ENCODE measurements around the gene ELMOD1.

The ELMOD1 gene

DNA sequence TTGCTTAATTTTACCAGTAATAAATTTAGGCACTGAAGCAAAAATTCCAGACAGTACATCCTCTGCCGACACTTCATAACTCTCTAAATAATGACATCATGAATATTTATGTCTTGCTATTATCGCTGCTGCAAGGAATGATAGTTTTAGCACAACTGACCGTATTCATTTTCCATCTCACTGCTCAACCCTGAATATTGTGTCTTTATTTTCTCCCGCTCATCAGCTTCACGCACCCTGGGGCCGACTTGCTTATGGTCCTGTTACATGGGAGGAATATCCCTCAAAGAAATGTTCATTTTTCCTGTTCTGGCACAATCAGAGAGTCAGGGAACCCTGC is 87.7 kb downstream of the ELMOD1 start:
- Histone ChIP-seq H3K9me3 (ENCODE audit: control insufficient read depth, insufficient read depth, low read length) (no peaks in the 10 kb centered on the region), H3K27ac (ENCODE audit: low read depth, low read length) (no peak overlapping the region), H3K27me3 (ENCODE audit: control insufficient read depth, low read length) (no peaks in the 10 kb centered on the region), H3K36me3 (ENCODE audit: control insufficient read depth, low read length) (no peaks in the 10 kb centered on the region), H3F3A (ENCODE audit: control insufficient read depth, insufficient read depth) (no peaks in the 10 kb centered on the region), H3K4me3 (ENCODE audit: low read length) (no peak overlapping the region), H4K20me1 (ENCODE audit: control insufficient read depth, insufficient read depth, low read depth, low read length) (no peaks in the 10 kb centered on the region), H3K4me2 (ENCODE audit: low read length) (no peak overlapping the region), H3K79me2 (ENCODE audit: control insufficient read depth, low read length) (no peaks in the 10 kb centered on the region), H3K4me1 (ENCODE audit: control insufficient read depth, low read length) (no peaks in the 10 kb centered on the region), H3K9me2 (replicated peaks; ENCODE audit: control insufficient read depth, low read length) (no peaks in the 10 kb centered on the region)
- TF ChIP-seq, protein P1, sequence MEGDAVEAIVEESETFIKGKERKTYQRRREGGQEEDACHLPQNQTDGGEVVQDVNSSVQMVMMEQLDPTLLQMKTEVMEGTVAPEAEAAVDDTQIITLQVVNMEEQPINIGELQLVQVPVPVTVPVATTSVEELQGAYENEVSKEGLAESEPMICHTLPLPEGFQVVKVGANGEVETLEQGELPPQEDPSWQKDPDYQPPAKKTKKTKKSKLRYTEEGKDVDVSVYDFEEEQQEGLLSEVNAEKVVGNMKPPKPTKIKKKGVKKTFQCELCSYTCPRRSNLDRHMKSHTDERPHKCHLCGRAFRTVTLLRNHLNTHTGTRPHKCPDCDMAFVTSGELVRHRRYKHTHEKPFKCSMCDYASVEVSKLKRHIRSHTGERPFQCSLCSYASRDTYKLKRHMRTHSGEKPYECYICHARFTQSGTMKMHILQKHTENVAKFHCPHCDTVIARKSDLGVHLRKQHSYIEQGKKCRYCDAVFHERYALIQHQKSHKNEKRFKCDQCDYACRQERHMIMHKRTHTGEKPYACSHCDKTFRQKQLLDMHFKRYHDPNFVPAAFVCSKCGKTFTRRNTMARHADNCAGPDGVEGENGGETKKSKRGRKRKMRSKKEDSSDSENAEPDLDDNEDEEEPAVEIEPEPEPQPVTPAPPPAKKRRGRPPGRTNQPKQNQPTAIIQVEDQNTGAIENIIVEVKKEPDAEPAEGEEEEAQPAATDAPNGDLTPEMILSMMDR (IDR thresholded peaks at IDR 0.05; ENCODE audit: low read depth, low read length, poor library complexity, severe bottlenecking), result no peak

DNA sequence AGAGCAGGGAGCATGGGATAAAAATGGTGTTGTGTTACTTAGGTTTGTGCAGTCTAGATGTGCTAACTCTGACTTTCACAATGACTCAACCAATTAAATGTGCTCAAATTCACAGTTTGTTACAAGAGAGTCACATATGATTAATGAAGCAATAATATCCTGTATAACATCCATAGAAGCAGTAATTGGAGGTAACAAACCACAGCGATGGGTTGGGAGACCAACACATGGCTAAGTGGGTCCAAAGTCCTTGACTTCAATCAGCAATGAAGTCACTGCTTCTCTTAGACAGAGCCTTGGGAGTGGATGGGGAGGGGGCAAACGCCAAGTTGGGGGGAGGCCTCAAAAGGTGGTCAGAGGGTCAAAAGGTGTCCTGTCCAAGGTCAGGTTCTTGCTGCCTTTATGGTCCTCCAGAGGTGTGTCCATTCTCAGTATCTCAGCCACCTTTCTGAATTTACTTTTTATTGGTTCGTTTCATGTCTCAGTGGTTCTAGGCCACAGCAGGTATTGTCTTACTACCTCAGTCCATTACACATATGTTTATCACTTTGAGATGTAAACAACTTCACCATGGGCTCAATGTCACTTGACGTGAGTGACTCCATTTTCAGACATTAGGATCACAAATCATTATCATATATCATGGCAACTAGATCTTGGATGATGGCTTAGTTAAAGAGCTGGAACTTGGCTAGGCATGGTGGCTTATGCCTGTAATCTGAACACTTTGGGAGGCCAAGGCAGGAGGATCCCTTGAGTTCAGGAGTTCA is 88.5 kb downstream of the ELMOD1 start:
- Histone ChIP-seq H3K79me2 (ENCODE audit: control insufficient read depth, low read length) (no peaks in the 10 kb centered on the region), H3K4me2 (ENCODE audit: low read length) (no peak overlapping the region), H3K36me3 (ENCODE audit: control insufficient read depth, low read length) (no peaks in the 10 kb centered on the region), H4K20me1 (ENCODE audit: control insufficient read depth, insufficient read depth, low read depth, low read length) (no peaks in the 10 kb centered on the region), H3K4me3 (ENCODE audit: low read length) (no peak overlapping the region), H3F3A (ENCODE audit: control insufficient read depth, insufficient read depth) (no peaks in the 10 kb centered on the region), H3K27ac (ENCODE audit: low read depth, low read length) (no peak overlapping the region), H3K9me2 (replicated peaks; ENCODE audit: control insufficient read depth, low read length) (no peaks in the 10 kb centered on the region), H3K4me1 (ENCODE audit: control insufficient read depth, low read length) (no peaks in the 10 kb centered on the region), H3K9me3 (ENCODE audit: control insufficient read depth, insufficient read depth, low read length) (no peaks in the 10 kb centered on the region), H3K27me3 (ENCODE audit: control insufficient read depth, low read length) (no peaks in the 10 kb centered on the region)
- no peak for TF ChIP-seq EZH2phosphoT487 (IDR thresholded peaks at IDR 0.05; ENCODE audit: borderline replicate concordance, low read length)

DNA sequence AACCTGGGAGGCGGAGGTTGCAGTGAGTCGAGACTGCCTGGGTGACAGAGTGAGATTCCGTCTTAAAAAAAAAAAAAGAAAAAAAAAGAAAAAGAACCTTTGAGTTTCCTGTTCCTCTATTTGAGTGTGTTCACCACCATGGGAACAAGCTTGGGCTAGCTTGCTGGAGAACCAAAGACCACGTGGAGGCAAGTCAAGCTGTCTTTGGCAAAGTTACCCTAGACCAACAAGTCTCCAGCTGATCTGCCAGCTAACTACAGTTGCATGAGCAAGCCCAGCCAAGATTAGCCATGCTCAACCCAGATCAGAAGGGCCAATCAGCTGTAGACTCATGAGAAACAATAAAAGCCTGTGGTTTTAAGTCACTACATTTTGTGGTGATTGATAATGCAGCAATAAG is 91.2 kb downstream of the ELMOD1 start:
- Histone ChIP-seq H3K9me2 (replicated peaks; ENCODE audit: control insufficient read depth, low read length) (no peaks in the 10 kb centered on the region), H3K36me3 (ENCODE audit: control insufficient read depth, low read length) (no peaks in the 10 kb centered on the region), H3K4me1 (ENCODE audit: control insufficient read depth, low read length) (no peaks in the 10 kb centered on the region), H3K4me2 (ENCODE audit: low read length) (no peak overlapping the region), H3K27ac (ENCODE audit: low read depth, low read length) (no peak overlapping the region), H3K79me2 (ENCODE audit: control insufficient read depth, low read length) (no peaks in the 10 kb centered on the region), H3K4me3 (ENCODE audit: low read length) (no peak overlapping the region), H3K9me3 (ENCODE audit: control insufficient read depth, insufficient read depth, low read length) (no peaks in the 10 kb centered on the region), H4K20me1 (ENCODE audit: control insufficient read depth, insufficient read depth, low read depth, low read length) (no peaks in the 10 kb centered on the region), H3K27me3 (ENCODE audit: control insufficient read depth, low read length) (no peaks in the 10 kb centered on the region), H3F3A (ENCODE audit: control insufficient read depth, insufficient read depth) (no peaks in the 10 kb centered on the region)
- no peak for TF ChIP-seq EZH2phosphoT487 (IDR thresholded peaks at IDR 0.05; ENCODE audit: borderline replicate concordance, low read length)
- TF ChIP-seq, protein P1 (IDR thresholded peaks at IDR 0.05; ENCODE audit: low read depth, low read length, poor library complexity, severe bottlenecking), result no peak

DNA sequence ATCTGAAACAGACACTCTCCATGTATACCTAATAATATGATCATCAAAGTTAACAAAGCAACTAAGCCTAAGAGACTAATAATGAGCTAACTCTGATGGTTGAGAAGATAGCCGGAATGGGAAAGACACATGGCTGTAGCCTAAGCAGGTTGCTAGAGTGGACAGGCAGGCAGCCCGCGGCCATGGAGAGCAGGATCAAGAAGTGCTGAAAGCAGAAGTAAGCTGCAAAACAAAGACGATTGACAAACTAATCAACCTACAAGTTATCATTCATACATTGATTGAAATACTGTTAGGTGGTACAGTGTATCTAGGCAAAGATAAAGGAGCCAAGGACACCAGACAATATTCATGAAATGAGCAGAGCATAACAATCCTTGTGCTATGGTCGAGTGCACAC is 91.6 kb downstream of the ELMOD1 start:
- Histone ChIP-seq H3K4me2 (ENCODE audit: low read length) (no peak overlapping the region), H3K9me3 (ENCODE audit: control insufficient read depth, insufficient read depth, low read length) (no peaks in the 10 kb centered on the region), H3K27me3 (ENCODE audit: control insufficient read depth, low read length) (no peaks in the 10 kb centered on the region), H3K4me3 (ENCODE audit: low read length) (no peak overlapping the region), H4K20me1 (ENCODE audit: control insufficient read depth, insufficient read depth, low read depth, low read length) (no peaks in the 10 kb centered on the region), H3F3A (ENCODE audit: control insufficient read depth, insufficient read depth) (no peaks in the 10 kb centered on the region), H3K79me2 (ENCODE audit: control insufficient read depth, low read length) (no peaks in the 10 kb centered on the region), H3K9me2 (replicated peaks; ENCODE audit: control insufficient read depth, low read length) (no peaks in the 10 kb centered on the region), H3K36me3 (ENCODE audit: control insufficient read depth, low read length) (no peaks in the 10 kb centered on the region), H3K27ac (ENCODE audit: low read depth, low read length) (no peak overlapping the region), H3K4me1 (ENCODE audit: control insufficient read depth, low read length) (no peaks in the 10 kb centered on the region)
- TF ChIP-seq, protein P1 (IDR thresholded peaks at IDR 0.05; ENCODE audit: low read depth, low read length, poor library complexity, severe bottlenecking), result no peak
- no peak for TF ChIP-seq EZH2phosphoT487 (IDR thresholded peaks at IDR 0.05; ENCODE audit: borderline replicate concordance, low read length)

Measured in DOHH2 (cell line).